BJ (cell line): ENCODE results near the gene GID4. TPM values are rescaled to one million over a fixed set of nuclear protein-coding genes. Genes with fewer than 3 reads are reported as not detected.

Experiments
- CTCF ChIA-PET: fragments of 350-600 bp; formaldehyde crosslinking; extraction: SDS; loops from one replicate; lab custom pipeline; 2021; ENCODE audit warnings: antibody characterized with exemption, inconsistent platforms; lab: Yijun Ruan, JAX
- POLR2A ChIA-PET: fragments of 300-600 bp; sonication (Branson Sonifier 250); formaldehyde crosslinking; extraction: SDS; loops from one replicate; lab custom pipeline; 2021; ENCODE audit warnings: antibody characterized with exemption; lab: Charles Lee
- DNase-seq: peaks from one replicate; pipeline ENCODE4 v3.0.0-alpha.2; 2011; ENCODE audit warnings: low read depth
- H3K27me3 ChIP-seq: 2 replicates; pipeline ENCODE4 v1.6.0; 2011; ENCODE audit warnings: low read length; ENCODE audit not compliant: control insufficient read depth, insufficient read depth
- H3K36me3 ChIP-seq: 2 replicates; pipeline ENCODE4 v1.5.1; 2011; ENCODE audit warnings: low read length; ENCODE audit not compliant: control insufficient read depth, insufficient read depth
- H3K4me3 ChIP-seq: 2 replicates; pipeline ENCODE4 v1.5.1; 2011; ENCODE audit warnings: low read depth, mild to moderate bottlenecking, control low read depth, low read length
- CTCF ChIP-seq: IDR thresholded peaks from 2 replicates; pipeline ENCODE4 v1.5.1; 2011; ENCODE audit warnings: low read depth, mild to moderate bottlenecking, control low read depth, inconsistent platforms, low read length, moderate library complexity; ENCODE audit not compliant: insufficient read depth
- polyA minus RNA-seq: library from RNA; depleted of rRNA, polyadenylated mRNA; stranded (reverse); fragments of >200 nt; gene quantifications from 2 replicates; pipeline ENCODE4 v1.2.3, GENCODE V29; 2011; rRNA and poly(A)+ RNA removed
- polyA plus RNA-seq: library from polyadenylated mRNA; depleted of rRNA; stranded (reverse); fragments of >200 nt; gene quantifications from 2 replicates; pipeline ENCODE4 v1.2.3, GENCODE V29; 2011; rRNA removed

The GID4 gene
- polyA plus RNA-seq = 6.9 and 7.4 TPM in 2 replicates
- 13.4 and 14.7 TPM in 2 replicates for polyA minus RNA-seq

GRCh38 chr17:18038861-18039534, at the start of gene GID4, which contains the start of gene ATPAF2:
TSS of gene GID4 (plus strand) at chr17:18039408. CDS start at chr17:18039465, 57 bp downstream.
TSS of gene ATPAF2 (minus strand) at chr17:18039168. CDS start at chr17:18039013, 155 bp downstream.
- Histone ChIP-seq H3K4me3 (peak within 1 kb of the TSS; percentile 77), H3K36me3 (no peaks in the 10 kb centered on the region), H3K27me3 (no peaks in the 10 kb centered on the region)
- peak; percentile 28; the same call in 1 of the 2 replicates for TF ChIP-seq CTCF
- POLR2A ChIA-PET = no interaction called here
- CTCF ChIA-PET = interaction anchor here (1.2 to 1.9 kb wide), 2 partner anchors 120 to 148 kb away, joined by 4 to 12 read pairs; no protein-coding TSS in a partner anchor
- peak; percentile 87 for DNase-seq

GRCh38 chr17:17989618-17990017, 49.6 kb upstream of the GID4 start:
- Histone ChIP-seq H3K27me3 (no peaks in the 10 kb centered on the region), H3K36me3 (no peaks in the 10 kb centered on the region), H3K4me3 (no peak overlapping the region)
- TF ChIP-seq CTCF = no peak
- POLR2A ChIA-PET = no interaction called here
- no peak for DNase-seq
- CTCF ChIA-PET = no interaction called here

- DNase-seq = no peak
- CTCF ChIA-PET = no interaction called here
Observed at GRCh38 chr17:17990282-17990681, 48.9 kb upstream of the GID4 start.

GRCh38 chr17:17993366-17993765, 45.8 kb upstream of the GID4 start:
- ChIA-PET CTCF (interaction anchor here (1.2 to 1.7 kb wide), 3 partner anchors 8 to 35 kb away, joined by 4 to 6 read pairs (median 4); no protein-coding TSS in a partner anchor), POLR2A (no interaction called here)
- H3K27me3 ChIP-seq = no peaks in the 10 kb centered on the region
- H3K4me3 ChIP-seq = no peak overlapping the region
- no peak for DNase-seq
- no peak for TF ChIP-seq CTCF
- H3K36me3 ChIP-seq = no peaks in the 10 kb centered on the region

More at GRCh38 chr17:17990282-17990681, 48.9 kb upstream of the GID4 start:
- no peak for TF ChIP-seq CTCF
- Histone ChIP-seq H3K36me3 (no peaks in the 10 kb centered on the region), H3K27me3 (no peaks in the 10 kb centered on the region), H3K4me3 (no peak overlapping the region)
- POLR2A ChIA-PET = no interaction called here

- no peaks in the 10 kb centered on the region for H3K27me3 ChIP-seq
- CTCF ChIA-PET = interaction anchor here (0.7 to 1.7 kb wide), 5 partner anchors 8 to 104 kb away, joined by 3 to 6 read pairs (median 4); no protein-coding TSS in a partner anchor
- no peaks in the 10 kb centered on the region for H3K36me3 ChIP-seq
- DNase-seq = no peak
- TF ChIP-seq CTCF = no peak
- no peak overlapping the region for H3K4me3 ChIP-seq
- POLR2A ChIA-PET = no interaction called here
Observed at GRCh38 chr17:17993852-17994251, 45.4 kb upstream of the GID4 start.
